CD4-positive, alpha-beta T cell treated with Interleukin-10 for 1 hour (primary cell): Measurements from ENCODE around the gene APP.

Experiments
- DNase-seq: peaks from one replicate; pipeline ENCODE4 v3.0.0-alpha.2; 2020

APP gene

DNA sequence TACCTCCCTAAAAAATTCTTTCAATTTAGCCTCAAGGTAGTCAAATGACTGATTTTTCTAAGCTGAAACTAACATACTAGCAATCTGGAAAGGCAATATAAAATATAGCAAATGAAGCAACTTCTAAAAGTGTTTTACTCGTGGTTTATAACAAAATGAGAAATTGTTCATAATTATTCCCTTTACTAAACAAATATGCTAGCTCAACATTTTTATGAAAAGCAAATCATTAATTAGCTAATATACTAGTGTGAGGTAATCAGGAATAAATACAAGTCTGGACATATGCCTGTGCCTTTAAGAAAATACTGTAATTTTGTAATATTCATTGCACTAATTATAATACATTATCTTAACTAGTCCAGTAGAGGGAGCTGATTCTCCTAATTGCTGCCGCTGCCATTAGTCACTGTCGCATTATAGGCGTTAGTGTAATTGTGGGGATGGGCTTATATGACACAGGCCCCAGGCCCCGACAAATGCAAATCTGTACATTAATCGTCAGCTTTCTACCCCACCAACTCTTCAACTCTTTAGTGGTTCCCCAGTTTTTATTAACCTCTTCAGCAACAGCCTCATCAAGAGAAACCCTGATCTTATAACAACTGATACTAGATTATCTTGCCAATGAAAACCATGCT lies 274.9 kb downstream of the APP start:
- peak; percentile 33 for DNase-seq

- no peak for DNase-seq
Measured at GRCh38 chr21:25893191-25893590, 277.4 kb downstream of the APP start.

DNA sequence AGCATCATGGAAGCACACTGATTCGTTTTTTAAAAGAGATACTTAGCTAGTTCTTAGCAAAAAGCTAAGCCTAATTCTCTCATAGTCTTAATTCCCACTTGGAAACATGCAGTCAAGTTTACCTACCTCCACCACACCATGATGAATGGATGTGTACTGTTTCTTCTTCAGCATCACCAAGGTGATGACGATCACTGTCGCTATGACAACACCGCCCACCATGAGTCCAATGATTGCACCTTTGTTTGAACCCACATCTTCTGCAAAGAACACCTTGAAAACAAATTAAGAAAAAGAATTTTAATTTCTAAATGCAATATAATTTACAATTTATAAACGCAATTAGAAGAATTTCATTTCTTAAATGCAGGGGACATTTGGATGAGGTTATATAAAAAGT lies 279.0 kb downstream of the APP start:
- no peak for DNase-seq

GRCh38 chr21:25890001-25890400 lies 280.6 kb downstream of the APP start:
- DNase-seq = no peak

- no peak for DNase-seq
Measured at GRCh38 chr21:25888711-25889110, 281.9 kb downstream of the APP start.

- no peak for DNase-seq
Measured at GRCh38 chr21:25887646-25888306, 282.8 kb downstream of the APP start.

- DNase-seq = no peak
Measured at GRCh38 chr21:25887166-25887565, 283.4 kb downstream of the APP start.

GRCh38 chr21:25885880-25886279 lies 284.7 kb downstream of the APP start:
- DNase-seq = no peak

DNA sequence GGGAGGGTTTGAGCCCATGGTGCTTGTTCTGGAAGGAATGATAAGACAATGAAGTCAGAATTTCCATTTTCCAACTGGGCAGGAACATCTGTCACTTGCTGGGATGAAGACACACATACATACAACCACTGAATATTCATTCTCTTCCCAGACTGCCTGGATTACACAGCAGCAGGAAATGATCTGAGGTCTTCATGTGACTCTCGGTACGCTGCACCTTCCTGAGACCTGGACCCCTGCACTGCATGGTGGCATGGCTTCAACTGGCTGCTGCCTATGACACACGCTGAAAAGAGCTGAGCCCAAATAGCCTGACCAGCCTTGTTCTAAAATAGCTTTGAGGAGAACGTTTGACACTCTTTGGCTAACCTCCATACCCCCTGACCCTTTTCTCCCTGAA lies 285.2 kb downstream of the APP start:
- DNase-seq = no peak

DNA sequence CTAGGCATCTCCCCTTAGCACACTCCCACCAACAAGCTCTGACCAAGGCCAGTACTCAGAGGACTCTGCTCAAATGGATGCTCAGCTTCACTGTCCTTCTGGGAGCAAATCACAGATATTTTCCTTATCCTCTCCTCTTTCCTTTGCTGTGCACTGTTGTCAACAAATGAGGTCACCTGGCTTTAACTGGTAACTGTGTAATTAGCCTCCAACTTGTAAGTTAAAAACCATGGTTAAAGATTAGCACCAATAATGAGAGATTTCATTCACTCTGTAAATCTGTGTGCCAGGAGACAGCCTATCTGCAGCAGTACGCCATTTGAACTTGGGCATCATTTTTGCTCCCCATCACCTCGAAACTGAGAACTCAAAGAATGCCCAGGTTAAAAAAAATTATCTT lies 286.3 kb downstream of the APP start:
- no peak for DNase-seq

GRCh38 chr21:25881524-25882376 lies 288.8 kb downstream of the APP start:
- peak; percentile 54 for DNase-seq

- DNase-seq = no peak
Measured at GRCh38 chr21:25879203-25879602, 291.4 kb downstream of the APP start.

GRCh38 chr21:25878344-25878743 lies 292.2 kb downstream of the APP start:
- DNase-seq = no peak

GRCh38 chr21:25872271-25872670 lies 298.3 kb downstream of the APP start:
- DNase-seq = no peak

DNA sequence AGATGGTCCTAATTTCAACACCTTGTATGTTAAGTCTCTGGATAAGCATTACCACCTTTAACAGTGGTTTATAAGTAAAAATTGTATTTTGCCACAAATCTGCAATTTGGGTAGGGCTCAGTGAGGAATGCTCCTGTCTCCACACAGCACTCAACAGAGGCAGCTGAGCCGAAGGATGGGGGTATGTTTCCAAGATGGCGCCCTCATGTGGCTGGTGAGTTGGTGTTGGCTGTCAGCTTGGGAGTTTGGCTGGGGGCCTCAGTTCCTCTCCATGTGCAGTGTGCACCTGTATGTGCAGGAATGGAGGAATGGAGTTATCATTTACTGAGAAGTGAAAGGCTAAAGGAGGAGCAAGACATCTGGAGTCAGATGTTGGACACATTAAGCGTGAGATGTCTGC lies 299.0 kb downstream of the APP start:
- DNase-seq = no peak

GRCh38 chr21:25870084-25870483 lies 300.5 kb downstream of the APP start:
- no peak for DNase-seq

DNA sequence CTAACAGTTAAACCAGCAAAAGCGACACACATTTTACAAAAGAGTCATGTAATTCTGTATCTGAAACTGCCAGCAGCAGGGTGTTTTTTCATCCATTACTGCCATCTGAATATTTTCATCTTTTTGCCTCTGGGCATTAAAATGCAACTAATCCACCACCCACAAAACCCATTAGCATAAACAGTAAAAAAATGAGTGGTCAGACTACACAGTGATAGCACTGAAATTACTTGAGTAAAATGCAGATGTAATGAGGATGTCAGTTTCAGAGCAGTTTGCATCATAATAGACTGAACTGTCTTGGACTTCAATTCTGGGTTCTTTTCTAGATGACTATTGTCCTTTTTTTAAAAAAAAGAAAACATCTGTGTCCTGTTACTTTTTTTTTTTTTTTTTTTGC lies 303.5 kb downstream of the APP start:
- no peak for DNase-seq

DNA sequence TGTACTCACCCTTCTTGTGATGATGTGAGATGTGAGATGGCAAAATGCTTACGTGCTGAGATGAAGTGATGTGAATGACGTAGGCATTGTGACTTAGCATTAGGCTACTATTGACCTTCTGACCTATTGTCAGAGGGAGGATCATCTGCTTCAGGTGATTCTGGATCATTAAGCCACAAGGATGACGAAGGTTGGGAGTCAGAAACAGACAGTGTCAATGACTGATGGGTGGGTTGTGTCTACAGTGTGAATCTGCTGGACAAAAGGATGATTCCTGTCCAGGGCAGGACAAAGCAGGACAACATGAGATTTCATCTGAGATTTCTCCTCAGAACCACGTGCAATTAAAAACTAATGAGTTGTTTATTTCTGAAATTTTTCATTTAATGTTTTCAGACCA lies 306.8 kb downstream of the APP start:
- no peak for DNase-seq

GRCh38 chr21:25863031-25863430 lies 307.5 kb downstream of the APP start:
- DNase-seq = no peak

- peak; percentile 32 for DNase-seq
Measured at GRCh38 chr21:25862596-25862995, 308.0 kb downstream of the APP start.

DNA sequence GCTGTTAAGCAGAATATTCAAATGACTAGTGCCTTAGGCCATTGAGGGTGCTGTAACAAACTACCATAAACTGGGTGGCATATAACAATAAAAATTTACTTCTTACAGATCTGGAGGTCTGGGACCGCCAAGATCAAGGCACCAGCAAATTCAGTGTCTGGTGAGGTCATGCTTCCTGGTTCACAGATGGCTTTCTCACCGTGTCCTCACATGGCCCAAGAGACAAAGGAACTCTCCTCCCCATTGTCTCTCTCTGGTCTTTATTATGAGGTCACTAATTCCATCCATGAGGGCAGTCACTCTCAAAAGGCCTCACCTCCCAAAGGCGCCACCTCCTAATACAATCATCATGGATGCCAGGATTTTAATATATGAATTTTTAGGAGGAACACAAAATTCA lies 308.5 kb downstream of the APP start:
- no peak for DNase-seq

DNA sequence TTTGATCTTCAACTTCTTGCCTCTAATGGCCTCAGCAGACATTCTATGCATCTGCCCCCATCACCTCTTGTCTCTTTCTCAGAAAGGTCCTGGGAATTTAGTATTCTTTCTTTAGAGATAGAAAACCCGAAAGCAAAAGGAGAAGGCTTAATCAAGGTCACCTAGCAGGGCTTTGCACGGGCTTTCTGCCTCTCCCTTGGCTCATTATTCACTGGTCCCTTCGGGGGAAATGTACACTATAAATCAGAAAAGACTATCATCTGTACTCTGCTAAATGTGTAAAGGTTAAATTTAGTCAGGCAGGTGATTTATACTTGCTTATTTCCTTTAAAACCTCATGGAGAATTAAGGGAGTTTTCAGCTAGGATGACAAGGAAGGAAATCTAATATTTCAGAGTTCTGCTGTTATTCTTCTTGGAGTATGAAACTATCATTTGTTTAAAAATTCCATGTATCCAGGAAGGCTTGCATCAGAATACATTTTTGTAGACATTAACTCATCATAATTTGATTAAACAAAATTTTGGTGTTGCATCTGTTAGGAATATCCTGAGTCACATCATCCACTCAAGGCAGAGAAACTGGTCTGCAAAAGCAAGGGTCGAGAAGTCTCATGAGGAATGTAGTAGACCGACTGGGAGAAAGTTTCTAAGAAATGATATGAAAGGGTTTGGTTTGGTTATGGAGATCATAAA lies 311.2 kb downstream of the APP start:
- DNase-seq = no peak

GRCh38 chr21:25858325-25858724 lies 312.2 kb downstream of the APP start:
- DNase-seq = no peak
